NOMO-1 treated with DMSO at 0.1 percent for 48 hours (cell line): ENCODE measurements around the gene TAMALIN.

Experiments
- DNase-seq: peaks from one replicate; lab custom pipeline; 2025; ENCODE audit not compliant: unreplicated experiment; lab: John Stamatoyannopoulos, UW

The TAMALIN gene

GRCh38 chr12:52011602-52012214 lies 5.0 kb downstream of the TAMALIN start:
- no peak for DNase-seq

- no peak for DNase-seq
Measured at GRCh38 chr12:52013626-52014310, 7.0 kb downstream of the TAMALIN start.

GRCh38 chr12:52014567-52015530 lies 8.1 kb downstream of the TAMALIN start:
- DNase-seq: no peak

DNA sequence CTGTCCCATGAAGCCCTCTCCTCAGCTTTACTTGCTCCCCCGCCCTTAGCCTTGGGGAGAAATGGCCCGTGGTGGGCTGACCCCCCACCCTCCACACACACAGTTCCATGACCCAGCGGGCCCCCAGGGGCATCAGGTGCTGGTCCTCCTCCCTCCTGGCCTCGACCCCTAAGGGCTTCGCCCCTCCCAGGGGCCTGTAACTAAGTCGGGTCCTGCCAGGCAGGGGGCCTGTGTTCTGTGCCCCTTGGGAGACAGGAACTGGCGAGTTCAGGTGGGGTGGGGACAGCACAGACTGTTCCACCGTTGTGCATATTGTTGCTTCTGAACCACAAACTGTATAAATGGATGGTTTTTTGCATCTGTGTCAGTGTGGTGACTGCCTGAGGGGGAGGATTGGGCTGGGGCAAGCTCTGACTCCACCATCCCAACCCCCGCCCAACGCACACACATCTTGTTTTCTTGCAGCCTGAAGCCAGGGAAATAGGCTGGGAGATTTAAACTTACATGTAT lies 8.8 kb downstream of the TAMALIN start:
- no peak for DNase-seq

GRCh38 chr12:52018433-52019112 lies 11.8 kb downstream of the TAMALIN start:
- no peak for DNase-seq

DNA sequence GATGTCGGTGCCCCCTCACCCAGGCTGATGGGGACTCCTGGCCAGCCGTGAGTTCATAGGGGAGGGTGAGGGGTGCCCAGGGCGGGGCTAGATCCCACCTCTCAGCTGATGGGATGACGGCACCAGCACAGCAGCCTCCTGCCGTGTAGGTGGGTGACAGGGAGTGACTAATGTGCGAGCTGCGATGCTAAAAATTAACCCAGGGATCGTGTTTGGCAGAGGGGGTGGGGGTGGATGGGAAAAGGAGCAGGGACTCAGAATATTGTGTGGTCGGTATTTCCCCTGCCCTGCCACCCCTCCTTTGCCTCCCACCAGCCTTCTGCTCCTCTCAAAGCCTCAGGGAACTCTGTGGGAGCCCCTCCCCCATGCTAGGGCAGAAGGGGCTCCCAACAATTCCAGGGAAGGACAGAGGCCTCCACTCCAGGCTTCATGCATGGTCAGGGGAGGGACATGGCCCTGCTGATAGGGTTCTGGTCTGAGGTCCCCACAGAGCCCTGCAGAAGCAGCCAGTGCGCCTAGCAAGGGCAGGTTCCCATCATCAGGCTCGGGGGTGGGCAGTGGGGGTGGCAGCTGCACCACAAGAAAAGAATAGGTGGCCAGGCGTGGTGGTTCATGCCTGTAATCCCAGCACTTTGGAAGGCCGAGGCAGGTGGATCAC lies 12.5 kb downstream of the TAMALIN start:
- no peak for DNase-seq

DNA sequence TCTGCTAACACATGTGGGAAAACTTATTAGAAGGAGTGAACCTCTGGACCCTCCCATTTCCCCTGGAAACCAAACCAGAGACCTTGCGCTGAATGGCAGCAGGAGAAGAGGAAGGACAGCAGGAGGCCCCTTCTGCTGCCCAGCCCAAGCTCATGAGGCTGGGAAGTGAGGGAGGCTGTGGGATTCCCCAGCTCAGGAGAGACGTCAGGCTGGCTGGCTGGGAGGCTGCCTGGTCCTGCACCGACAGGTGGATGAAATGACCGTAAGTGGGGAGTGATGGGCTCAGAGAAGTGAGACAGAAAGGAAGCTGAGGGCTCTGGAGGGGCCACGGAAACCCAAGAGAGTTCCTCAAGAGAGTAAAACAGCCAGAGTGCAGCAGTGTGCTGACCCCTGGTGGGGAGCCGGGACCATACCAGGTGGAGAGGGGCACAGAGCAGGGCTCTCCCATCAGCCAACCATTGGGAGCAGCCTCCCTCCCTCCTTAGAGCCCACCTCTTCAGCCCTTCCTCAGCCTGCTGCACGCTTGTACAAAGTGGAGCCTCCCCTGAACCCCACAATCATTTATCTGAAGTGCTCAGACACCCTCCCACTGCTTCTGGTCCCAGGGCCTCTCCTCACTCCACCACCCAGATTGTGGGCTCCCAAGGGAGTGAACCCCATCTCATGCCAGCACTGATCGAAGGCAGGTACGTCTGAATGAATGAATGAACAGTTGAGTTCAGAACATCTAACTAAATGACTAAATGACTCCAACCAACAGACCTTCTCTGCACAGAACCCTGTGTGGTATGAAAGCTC lies 14.0 kb downstream of the TAMALIN start:
- DNase-seq: peak; percentile 74

DNA sequence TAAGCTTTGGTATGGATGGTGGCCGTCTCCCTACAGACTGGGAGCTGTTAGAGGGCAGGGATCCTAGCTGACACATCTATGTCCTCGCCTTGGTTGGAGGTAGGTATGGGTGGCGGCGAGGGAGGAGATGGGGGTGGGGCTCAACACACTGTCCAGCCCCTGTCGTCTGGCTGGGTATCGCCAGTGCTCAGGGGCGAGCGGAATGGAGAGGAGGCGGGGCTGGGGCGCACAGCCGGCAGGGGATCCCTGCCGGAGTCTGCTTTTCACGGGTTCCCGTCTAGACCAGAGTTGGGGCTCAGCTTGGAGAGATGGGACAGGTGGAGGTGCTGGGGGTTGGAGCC lies 16.1 kb downstream of the TAMALIN start:
- peak; percentile 44 for DNase-seq

DNA sequence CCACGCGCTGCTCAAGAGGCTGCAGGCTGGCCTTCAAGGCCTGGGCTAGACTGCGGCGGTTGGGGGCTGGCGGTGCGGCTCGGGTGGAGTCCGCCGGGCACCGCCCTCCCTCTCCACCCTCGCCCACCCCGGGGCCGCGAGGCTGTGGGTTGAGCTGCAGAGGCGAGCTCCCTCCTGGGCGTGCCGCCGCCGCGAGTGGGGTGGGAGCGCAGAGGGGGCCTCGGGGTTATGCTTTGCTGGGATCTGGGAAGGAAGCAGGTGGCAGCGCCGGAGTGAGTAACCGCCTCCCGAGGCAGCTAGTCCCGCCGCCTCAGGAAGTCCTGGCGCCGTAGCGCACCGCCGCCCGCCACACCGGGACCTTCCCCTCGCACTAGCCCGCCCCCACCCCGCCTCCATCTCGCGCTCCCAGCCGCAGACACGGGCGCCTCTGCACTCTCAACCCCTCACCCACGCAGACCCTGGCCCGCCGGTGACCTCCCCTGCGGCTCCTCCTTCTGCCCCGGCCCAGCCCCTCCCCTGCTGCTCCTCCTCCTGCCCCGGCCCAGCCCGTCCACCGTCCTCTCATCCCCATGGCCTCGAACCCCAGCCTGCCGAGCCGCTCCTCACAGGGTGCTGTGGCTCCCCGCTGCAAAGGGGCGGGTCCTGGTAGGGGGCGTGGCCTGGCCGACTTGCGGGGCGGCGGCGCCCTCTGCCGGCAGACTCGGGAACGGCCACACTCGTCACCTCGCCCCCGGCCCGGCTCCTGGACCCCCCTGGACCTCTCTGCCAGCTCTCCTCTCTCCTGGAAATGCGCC lies 16.6 kb downstream of the TAMALIN start:
- peak; percentile 70 for DNase-seq

DNA sequence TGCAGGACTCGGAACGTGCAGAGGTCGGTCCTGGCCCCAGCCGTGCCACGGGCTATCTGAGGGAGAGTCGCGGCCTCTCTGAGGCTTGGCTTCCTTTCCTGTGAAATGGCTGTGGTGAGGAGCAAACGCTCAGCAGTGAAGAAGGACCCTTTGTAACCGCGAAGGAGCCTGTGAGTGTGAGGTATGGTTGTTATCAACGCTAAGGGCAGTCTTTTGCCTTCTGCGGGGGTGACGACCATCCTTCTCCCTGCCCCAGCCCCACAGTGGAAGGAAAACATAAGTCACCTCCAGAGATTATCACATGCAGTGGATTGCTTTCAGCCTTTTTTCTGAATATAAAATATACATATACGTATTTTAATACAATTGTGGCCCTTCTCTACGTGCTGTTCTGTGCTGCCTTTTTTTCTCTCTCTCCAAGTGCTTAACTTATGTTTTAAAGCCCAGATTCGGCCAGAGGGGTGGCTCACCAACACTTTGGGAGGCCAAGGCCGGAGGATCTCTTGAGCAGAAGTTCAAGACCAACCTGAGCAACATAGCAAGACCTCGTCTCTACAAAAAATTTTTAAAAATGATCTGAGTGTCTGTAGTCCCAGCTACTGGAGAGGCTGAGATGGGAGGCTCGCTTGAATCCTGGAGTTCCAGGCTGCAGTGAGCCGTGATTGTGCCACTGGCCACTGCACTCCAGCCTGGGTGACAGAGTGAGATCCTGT lies 17.4 kb downstream of the TAMALIN start:
- DNase-seq: no peak

DNA sequence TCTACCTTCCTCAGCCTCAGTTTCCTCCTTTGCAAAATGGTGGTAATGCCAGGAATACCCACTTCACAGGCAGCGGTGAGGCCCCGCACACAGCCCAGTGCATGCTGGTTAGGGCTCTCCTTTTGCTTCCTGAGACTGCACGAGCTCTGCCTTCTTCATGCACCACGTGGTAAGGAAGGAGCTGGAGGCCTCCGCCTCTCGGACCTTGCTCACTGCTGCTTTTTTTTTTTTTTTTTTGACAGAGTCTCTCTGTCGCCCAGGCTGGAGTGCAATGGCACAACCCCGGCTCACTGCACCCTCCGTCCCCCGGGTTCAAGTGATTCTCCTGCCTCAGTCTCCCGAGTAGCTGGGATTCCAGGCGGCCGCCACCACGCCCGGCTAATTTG lies 18.1 kb downstream of the TAMALIN start:
- DNase-seq: peak; percentile 90

DNA sequence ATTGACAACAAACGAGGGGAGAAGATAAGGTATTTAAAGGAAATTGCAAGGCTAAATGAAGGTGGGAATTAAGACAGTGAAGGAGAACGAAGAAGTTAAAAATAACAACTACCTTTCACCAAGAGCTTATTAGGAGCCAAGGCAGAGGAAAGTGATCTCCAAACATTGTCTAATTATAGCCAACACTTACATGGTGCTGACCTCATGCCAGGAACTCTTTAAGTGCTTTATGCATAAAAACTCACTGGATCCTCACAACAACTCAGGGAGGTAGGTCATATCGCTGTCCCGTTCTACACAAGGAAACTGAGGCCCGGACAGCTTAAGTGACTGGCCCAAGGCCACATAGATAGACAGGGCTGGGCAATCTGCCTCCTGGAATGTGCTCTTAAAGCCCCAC lies 19.5 kb downstream of the TAMALIN start:
- no peak for DNase-seq

- no peak for DNase-seq
Measured at GRCh38 chr12:52027085-52027843, 20.5 kb downstream of the TAMALIN start.

GRCh38 chr12:52029685-52030084 lies 22.9 kb downstream of the TAMALIN start:
- DNase-seq: no peak

- DNase-seq: no peak
Measured at GRCh38 chr12:52032446-52032803, 25.7 kb downstream of the TAMALIN start.

- peak; percentile 98 for DNase-seq
Measured at GRCh38 chr12:52032804-52033445, 26.2 kb downstream of the TAMALIN start.

DNA sequence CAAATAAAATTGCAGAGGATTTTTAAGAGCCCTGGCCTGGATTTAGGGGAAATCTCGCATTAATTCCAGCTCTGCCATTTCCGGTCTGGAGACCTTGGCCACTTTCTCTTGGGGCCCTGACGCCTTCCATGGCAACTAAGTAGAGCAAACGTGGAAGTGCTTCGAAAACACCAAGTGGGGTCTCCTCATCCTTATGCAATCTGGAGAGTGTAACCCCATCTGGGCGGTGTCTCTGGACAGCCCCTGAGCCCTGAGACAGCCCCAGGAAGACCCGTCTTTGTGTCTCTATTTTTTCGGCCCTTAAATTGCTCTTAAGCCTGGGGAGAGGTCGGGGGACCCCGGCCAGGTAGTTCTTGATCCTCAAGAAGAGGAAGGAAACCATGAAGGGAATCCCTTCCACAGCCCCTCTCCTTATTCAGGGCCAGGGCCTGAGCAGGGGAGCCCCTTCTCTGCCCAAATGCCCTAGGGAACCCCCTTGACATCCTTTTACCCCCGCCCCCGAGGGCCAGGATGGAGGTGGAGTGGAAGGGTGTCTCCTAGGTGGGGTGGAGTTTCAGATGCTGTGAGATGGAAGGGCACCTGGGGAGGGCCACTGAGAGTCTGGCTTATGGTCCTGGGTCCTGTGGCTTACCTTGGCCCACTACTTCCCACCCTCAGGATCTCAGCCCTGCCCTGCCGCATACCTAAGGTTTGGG lies 26.8 kb downstream of the TAMALIN start:
- no peak for DNase-seq
